IMR-90 (cell line): ENCODE results near the gene MORF4L1. TPM values are rescaled to one million over a fixed set of nuclear protein-coding genes. Genes with fewer than 3 reads are reported as not detected.

Experiments used
- ATAC-seq: fragments of 200-7000 bp; cut with Tn5 transposase; 2 replicates; pipeline ENCODE4 v1.9.1; 2020; ENCODE audit warnings: low read depth, mild to moderate bottlenecking, moderate library complexity
- BruUV-seq: library from RNA; stranded (reverse); fragments of 400-500 nt; replicated peaks from 2 replicates; lab custom pipeline; 2021; lab: Mats Ljungman, UMichigan
- CTCF ChIA-PET: fragments of 300-600 bp; formaldehyde crosslinking; extraction: SDS; loops from one replicate; lab custom pipeline; 2021; ENCODE audit warnings: antibody characterized with exemption; lab: Yijun Ruan, JAX
- POLR2A ChIA-PET: fragments of 300-600 bp; sonication (Branson Sonifier 250); formaldehyde crosslinking; loops from one replicate; lab custom pipeline; 2022; ENCODE audit warnings: antibody characterized with exemption; ENCODE audit not compliant: unreplicated experiment; lab: Charles Lee
- DNase-seq: peaks from one replicate; pipeline ENCODE4 v3.0.0; 2013
- H2AFZ ChIP-seq: replicated peaks from 2 replicates; pipeline ENCODE3; 2013; ENCODE audit warnings: low read length, mild to moderate bottlenecking; ENCODE audit not compliant: poor library complexity
- H2AK5ac ChIP-seq: 2 replicates; pipeline ENCODE4 v1.6.1; 2013; ENCODE audit warnings: low read depth, low read length, inconsistent platforms
- H2AK9ac ChIP-seq: replicated peaks from 2 replicates; pipeline ENCODE3; 2013; ENCODE audit warnings: mild to moderate bottlenecking, low read depth, low read length, moderate library complexity; ENCODE audit not compliant: poor library complexity
- H2BK120ac ChIP-seq: 2 replicates; pipeline ENCODE4 v1.6.1; 2013; ENCODE audit warnings: low read depth, low read length, inconsistent platforms
- H2BK15ac ChIP-seq: 3 replicates; pipeline ENCODE4 v1.6.1; 2013; ENCODE audit warnings: low read depth, low read length, inconsistent platforms
- H2BK20ac ChIP-seq: 2 replicates; pipeline ENCODE4 v1.6.1; 2013; ENCODE audit warnings: low read depth, mild to moderate bottlenecking, inconsistent platforms, low read length, moderate library complexity
- H2BK5ac ChIP-seq: 2 replicates; pipeline ENCODE4 v1.6.1; 2013; ENCODE audit warnings: mild to moderate bottlenecking, low read depth, low read length, inconsistent platforms; ENCODE audit not compliant: poor library complexity, severe bottlenecking
- H3K14ac ChIP-seq: replicated peaks from 2 replicates; pipeline ENCODE4 v1.6.1; 2013; ENCODE audit warnings: low read depth, low read length, inconsistent platforms
- H3K18ac ChIP-seq: 2 replicates; pipeline ENCODE4 v1.6.1; 2013; ENCODE audit warnings: low read depth, low read length, control low read depth
- H3K23ac ChIP-seq: 2 replicates; pipeline ENCODE4 v1.6.1; 2013; ENCODE audit warnings: low read depth, low read length, inconsistent platforms
- H3K27ac ChIP-seq: 2 replicates; pipeline ENCODE4 v1.5.1; 2013; ENCODE audit warnings: mild to moderate bottlenecking, control low read depth, low read length; ENCODE audit not compliant: insufficient read depth
- H3K27me3 ChIP-seq: 2 replicates; pipeline ENCODE4 v1.6.1; 2013; ENCODE audit warnings: low read length; ENCODE audit not compliant: control insufficient read depth, insufficient read depth
- H3K36me3 ChIP-seq: 2 replicates; pipeline ENCODE4 v1.6.1; 2013; ENCODE audit warnings: low read length, mixed read lengths; ENCODE audit not compliant: control insufficient read depth, insufficient read depth
- H3K4ac ChIP-seq: 2 replicates; pipeline ENCODE4 v1.6.1; 2013; ENCODE audit warnings: low read depth, low read length, inconsistent platforms
- H3K4me1 ChIP-seq: 2 replicates; pipeline ENCODE4 v1.6.1; 2013; ENCODE audit warnings: low read length, mixed read lengths; ENCODE audit not compliant: control insufficient read depth, insufficient read depth
- H3K4me2 ChIP-seq: 2 replicates; pipeline ENCODE4 v1.6.1; 2013; ENCODE audit warnings: low read depth, mild to moderate bottlenecking, control low read depth, low read length, moderate library complexity
- H3K4me3 ChIP-seq: 2 replicates; pipeline ENCODE4 v1.5.1; 2013; ENCODE audit warnings: low read depth, mild to moderate bottlenecking, control low read depth, low read length, moderate library complexity; ENCODE audit not compliant: insufficient read depth
- H3K56ac ChIP-seq: 2 replicates; pipeline ENCODE4 v1.6.1; 2013; ENCODE audit warnings: low read length, inconsistent platforms; ENCODE audit not compliant: insufficient read depth; ENCODE audit errors: extremely low read depth
- H3K79me1 ChIP-seq, 2 experiments: 2 replicates each; pipeline ENCODE4 v1.6.1; 2013; ENCODE audit warnings: low read length in 2 of 2, inconsistent platforms in 1 of 2, low read depth in 1 of 2
- H3K9ac ChIP-seq: 2 replicates; pipeline ENCODE4 v1.6.1; 2013; ENCODE audit warnings: low read depth, low read length, control low read depth
- H3K9me1 ChIP-seq: 2 replicates; pipeline ENCODE4 v1.6.1; 2013; ENCODE audit warnings: low read length, inconsistent platforms; ENCODE audit not compliant: insufficient read depth
- H3K9me3 ChIP-seq: 2 replicates; pipeline ENCODE4 v1.6.1; 2013; ENCODE audit warnings: low read length; ENCODE audit not compliant: control insufficient read depth, insufficient read depth
- H4K20me1 ChIP-seq: 2 replicates; pipeline ENCODE4 v1.6.1; 2013; ENCODE audit warnings: low read length, inconsistent platforms; ENCODE audit not compliant: insufficient read depth
- H4K5ac ChIP-seq: 2 replicates; pipeline ENCODE4 v1.6.1; 2013; ENCODE audit warnings: mild to moderate bottlenecking, low read depth, low read length, control low read depth
- H4K8ac ChIP-seq, 2 experiments: 2 replicates each; pipeline ENCODE4 v1.6.1; 2013; ENCODE audit warnings: low read depth in 2 of 2, low read length in 2 of 2, control low read depth in 1 of 2, inconsistent platforms in 1 of 2
- H4K91ac ChIP-seq: 2 replicates; pipeline ENCODE4 v1.6.1; 2013; ENCODE audit warnings: low read depth, low read length, inconsistent platforms; ENCODE audit not compliant: insufficient read depth
- CHD1 ChIP-seq: IDR thresholded peaks from 2 replicates; pipeline ENCODE4 v1.6.1; 2012; ENCODE audit warnings: low read depth, low read length, improper control_type of control experiment
- NFE2L2 ChIP-seq: fragments of 150-350 bp; IDR thresholded peaks from 2 replicates; pipeline ENCODE4 v1.6.1; 2016; ENCODE audit warnings: low read depth, mild to moderate bottlenecking, low read length
- POLR2A ChIP-seq: IDR thresholded peaks from 2 replicates; pipeline ENCODE4 v1.6.1; 2012; ENCODE audit warnings: mild to moderate bottlenecking, low read depth, low read length
- RAD21 ChIP-seq: IDR thresholded peaks from 2 replicates; pipeline ENCODE4 v1.6.1; 2012; ENCODE audit warnings: low read length, improper control_type of control experiment
- RFX5 ChIP-seq: IDR thresholded peaks from 2 replicates; pipeline ENCODE4 v1.8.0; 2012; ENCODE audit warnings: low read depth, mild to moderate bottlenecking, low read length, moderate library complexity
- SMC3 ChIP-seq: fragments of 150-350 bp; IDR thresholded peaks from 2 replicates; pipeline ENCODE4 v1.6.1; 2016; ENCODE audit warnings: low read depth, mild to moderate bottlenecking, antibody characterized with exemption, low read length, moderate library complexity
- USF2 ChIP-seq: fragments of 150-350 bp; IDR thresholded peaks from 2 replicates; pipeline ENCODE4 v1.6.1; 2017; ENCODE audit warnings: mild to moderate bottlenecking, antibody characterized with exemption, low read length, low read depth
- WGBS, 2 experiments: methylation state at CpG; one replicate each; pipeline versions ENCODE4 v1.1.5 to v1.1.7; 2013; ENCODE audit warnings: missing lambda C conversion rate in 2 of 2; ENCODE audit not compliant: insufficient read length in 1 of 2; ENCODE audit errors: extremely low coverage in 2 of 2; 5-methylcytosine and 5-hydroxymethylcytosine counted together
- dilution Hi-C: fragments of 300-500 bp; cut with HindIII; formaldehyde crosslinking; loops from one replicate; pipeline ENCODE4 v1.14.3; 2018; ENCODE audit warnings: low sequenced_read_pairs; ENCODE audit not compliant: unreplicated experiment
- in situ Hi-C: fragments of 300-500 bp; cut with MboI; formaldehyde crosslinking; loops from 3 replicates; pipeline ENCODE4 v1.14.3; 2019; ENCODE audit warnings: low sequenced_read_pairs, inconsistent platforms, mixed read lengths
- intact Hi-C: fragments of 100-400 bp; cut with micrococcal nuclease; formaldehyde crosslinking; loops from 2 replicates; pipeline ENCODE4 v1.10.0; 2022
- polyA plus RNA-seq, 3 experiments: library from polyadenylated mRNA; depleted of rRNA; stranded (reverse); fragments of >200 nt; gene quantifications; 2 replicates each; pipeline ENCODE4 v1.2.3, GENCODE V29; 2012; ENCODE audit warnings: low replicate concordance in 1 of 3
- total RNA-seq: library from RNA; depleted of rRNA; stranded (reverse); fragments of >200 nt; gene quantifications from 2 replicates; pipeline ENCODE4 v1.2.3, GENCODE V29; 2012
- TF ChIP-seq, protein P1 (sequence below): conservative IDR thresholded peaks from 2 replicates; pipeline ENCODE4 v1.5.1; 2012; ENCODE audit warnings: mild to moderate bottlenecking, low read depth, low read length, improper control_type of control experiment
- TF ChIP-seq, protein P2 (sequence below): fragments of 150-350 bp; IDR thresholded peaks from 2 replicates; pipeline ENCODE4 v1.6.1; 2016; ENCODE audit warnings: low read depth, mild to moderate bottlenecking, low read length, moderate library complexity, borderline replicate concordance

The MORF4L1 gene
- total and polyA plus RNA-seq, 2 of the 4 experiments (the other 2 are of a cell fraction) = 217 to 392 TPM

DNA sequence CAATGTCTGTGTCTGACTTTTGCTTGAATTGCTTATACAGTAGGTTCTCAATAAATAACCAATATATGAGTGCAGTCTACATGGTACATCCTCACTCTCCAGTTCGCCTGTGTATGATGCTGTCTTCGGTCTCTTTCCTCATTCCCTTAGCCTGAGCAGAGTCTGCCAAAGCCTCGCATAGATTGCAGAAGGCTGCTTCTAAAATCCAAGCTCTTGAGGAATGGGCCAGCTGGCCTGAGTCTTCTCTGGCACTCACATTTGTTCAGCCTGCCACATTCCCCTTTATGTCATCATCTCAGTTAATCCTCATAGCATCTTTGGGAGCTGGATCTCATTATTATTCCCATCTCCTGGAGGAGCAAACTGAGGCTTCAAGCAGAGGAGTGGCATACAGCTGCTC is 34.2 kb upstream of the MORF4L1 start:
- Histone ChIP-seq H3K23ac (no peak overlapping the region), H3K27me3 (no peaks in the 10 kb centered on the region; the same call in 1 of the 2 replicates), H4K20me1 (no peaks in the 10 kb centered on the region), H3K9me1 (no peaks in the 10 kb centered on the region; the same call in 1 of the 2 replicates), H2AFZ (no peak overlapping the region), H3K4me3 (no peak overlapping the region), H3K9ac (no peak overlapping the region), H4K8ac (no peak overlapping the region), H3K9me3 (no peaks in the 10 kb centered on the region), H3K79me1 (no peaks in the 10 kb centered on the region), H3K4me2 (no peak overlapping the region), H2AK9ac (no peak overlapping the region), H2AK5ac (no peak overlapping the region), H3K27ac (no peak overlapping the region), H2BK5ac (no peak overlapping the region), H3K4ac (no peak overlapping the region), H3K18ac (no peak overlapping the region), H4K91ac (no peak overlapping the region), H2BK20ac (no peak overlapping the region), H3K36me3 (no peaks in the 10 kb centered on the region), H4K5ac (no peak overlapping the region), H3K14ac (no peak overlapping the region), H3K4me1 (peaks cover 10% of the 10 kb centered on the region; the same call in 1 of the 2 replicates), H2BK15ac (no peak overlapping the region), H2BK120ac (no peak overlapping the region), H3K56ac (no peak overlapping the region)
- peak; percentile 22 for DNase-seq
- peak; percentile 51 for ATAC-seq
- intact Hi-C loops = no loop called here
- WGBS, 2 experiments = 50% methylated on average over 2 of the region's 3 CpGs; no CpG with 5 or more reads in 1 of the 2 experiments
- ChIA-PET CTCF (no interaction called here), POLR2A (no interaction called here)
- in situ Hi-C loops = no loop called here
- TF ChIP-seq, protein P1, sequence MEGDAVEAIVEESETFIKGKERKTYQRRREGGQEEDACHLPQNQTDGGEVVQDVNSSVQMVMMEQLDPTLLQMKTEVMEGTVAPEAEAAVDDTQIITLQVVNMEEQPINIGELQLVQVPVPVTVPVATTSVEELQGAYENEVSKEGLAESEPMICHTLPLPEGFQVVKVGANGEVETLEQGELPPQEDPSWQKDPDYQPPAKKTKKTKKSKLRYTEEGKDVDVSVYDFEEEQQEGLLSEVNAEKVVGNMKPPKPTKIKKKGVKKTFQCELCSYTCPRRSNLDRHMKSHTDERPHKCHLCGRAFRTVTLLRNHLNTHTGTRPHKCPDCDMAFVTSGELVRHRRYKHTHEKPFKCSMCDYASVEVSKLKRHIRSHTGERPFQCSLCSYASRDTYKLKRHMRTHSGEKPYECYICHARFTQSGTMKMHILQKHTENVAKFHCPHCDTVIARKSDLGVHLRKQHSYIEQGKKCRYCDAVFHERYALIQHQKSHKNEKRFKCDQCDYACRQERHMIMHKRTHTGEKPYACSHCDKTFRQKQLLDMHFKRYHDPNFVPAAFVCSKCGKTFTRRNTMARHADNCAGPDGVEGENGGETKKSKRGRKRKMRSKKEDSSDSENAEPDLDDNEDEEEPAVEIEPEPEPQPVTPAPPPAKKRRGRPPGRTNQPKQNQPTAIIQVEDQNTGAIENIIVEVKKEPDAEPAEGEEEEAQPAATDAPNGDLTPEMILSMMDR = no peak
- TF ChIP-seq, protein P2, sequence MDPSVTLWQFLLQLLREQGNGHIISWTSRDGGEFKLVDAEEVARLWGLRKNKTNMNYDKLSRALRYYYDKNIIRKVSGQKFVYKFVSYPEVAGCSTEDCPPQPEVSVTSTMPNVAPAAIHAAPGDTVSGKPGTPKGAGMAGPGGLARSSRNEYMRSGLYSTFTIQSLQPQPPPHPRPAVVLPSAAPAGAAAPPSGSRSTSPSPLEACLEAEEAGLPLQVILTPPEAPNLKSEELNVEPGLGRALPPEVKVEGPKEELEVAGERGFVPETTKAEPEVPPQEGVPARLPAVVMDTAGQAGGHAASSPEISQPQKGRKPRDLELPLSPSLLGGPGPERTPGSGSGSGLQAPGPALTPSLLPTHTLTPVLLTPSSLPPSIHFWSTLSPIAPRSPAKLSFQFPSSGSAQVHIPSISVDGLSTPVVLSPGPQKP = no peak
- TF ChIP-seq NFE2L2 = no peak
- no peak for TF ChIP-seq CHD1
- no peak for TF ChIP-seq POLR2A
- no peak for TF ChIP-seq RAD21
- TF ChIP-seq USF2 = no peak
- no peak for TF ChIP-seq SMC3
- no peak for TF ChIP-seq RFX5
- dilution Hi-C loops = no loop called here
- no TSS peak for BruUV-seq
